ENCODE results near the gene TMPRSS9.

TMPRSS9 gene

DNA sequence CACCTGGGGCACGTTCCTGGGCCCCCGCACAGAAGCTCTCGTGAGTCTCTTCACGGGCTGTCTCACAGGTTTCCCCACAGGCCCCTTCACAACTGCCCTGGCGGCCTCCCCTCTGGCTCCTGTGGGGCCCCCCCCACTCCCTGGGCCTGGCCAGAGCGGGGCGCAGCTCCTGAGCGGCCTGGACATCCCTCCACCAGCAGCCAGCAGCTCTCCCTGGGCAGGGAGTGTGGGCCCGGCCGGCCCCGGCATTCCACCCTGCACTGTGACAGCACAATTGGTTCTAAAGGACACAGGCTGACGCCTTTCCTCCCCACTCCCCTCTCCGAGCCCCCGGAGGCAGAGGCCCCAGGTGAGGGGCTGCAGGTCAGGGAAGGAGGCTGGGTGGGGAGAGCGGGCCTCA, 76.9 kb downstream of the TMPRSS9 start:
- no peaks in the 10 kb centered on the region for H3K9me3 ChIP-seq (ENCODE audit: control insufficient read depth, low read length)
- H3K27me3 ChIP-seq (ENCODE audit: control insufficient read depth, insufficient read depth, low read length, poor library complexity, severe bottlenecking) = no peaks in the 10 kb centered on the region
- peaks cover 47% of the 10 kb centered on the region for H3K36me3 ChIP-seq (ENCODE audit: control insufficient read depth, insufficient read depth, low read length)
- no peak overlapping the region for H3K4me3 ChIP-seq (ENCODE audit: insufficient read depth, low read depth, low read length)
- H3K4me1 ChIP-seq (ENCODE audit: control insufficient read depth, insufficient read depth, low read length) = no peaks in the 10 kb centered on the region
- WGBS, 2 experiments = 96 to 97% methylated on average over 15 of the region's 15 CpGs
- H3K27ac ChIP-seq (ENCODE audit: insufficient read depth, low read depth, low read length, poor library complexity, severe bottlenecking) = no peak overlapping the region

DNA sequence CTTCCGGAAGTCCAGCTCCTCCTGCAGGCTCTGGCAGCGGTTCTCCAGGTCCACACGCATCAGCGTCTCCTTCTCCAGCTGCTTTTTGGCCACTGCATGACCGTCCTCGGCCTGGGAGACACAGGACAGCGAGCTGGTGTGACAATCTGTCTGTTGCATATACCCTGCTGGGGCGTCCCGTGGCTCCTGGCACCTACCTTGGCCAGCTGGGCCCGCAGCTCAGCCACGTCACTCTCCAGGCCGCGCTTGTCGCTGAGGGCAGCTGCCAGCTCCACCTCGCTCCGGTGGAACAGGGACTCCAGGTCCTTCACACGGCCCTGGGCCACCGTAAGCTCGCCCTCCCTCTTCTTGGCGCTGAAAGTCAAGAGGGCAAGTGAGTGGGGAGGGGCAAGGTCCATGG, 78.1 kb downstream of the TMPRSS9 start:
- Histone ChIP-seq H3K36me3 (ENCODE audit: control insufficient read depth, insufficient read depth, low read length) (peaks cover 46% of the 10 kb centered on the region), H3K27ac (ENCODE audit: insufficient read depth, low read depth, low read length, poor library complexity, severe bottlenecking) (no peak overlapping the region), H3K4me3 (ENCODE audit: insufficient read depth, low read depth, low read length) (no peak overlapping the region), H3K9me3 (ENCODE audit: control insufficient read depth, low read length) (no peaks in the 10 kb centered on the region), H3K27me3 (ENCODE audit: control insufficient read depth, insufficient read depth, low read length, poor library complexity, severe bottlenecking) (no peaks in the 10 kb centered on the region), H3K4me1 (ENCODE audit: control insufficient read depth, insufficient read depth, low read length) (no peaks in the 10 kb centered on the region)
- 96 to 97% methylated on average over 20 of the region's 20 CpGs for WGBS, 2 experiments

DNA sequence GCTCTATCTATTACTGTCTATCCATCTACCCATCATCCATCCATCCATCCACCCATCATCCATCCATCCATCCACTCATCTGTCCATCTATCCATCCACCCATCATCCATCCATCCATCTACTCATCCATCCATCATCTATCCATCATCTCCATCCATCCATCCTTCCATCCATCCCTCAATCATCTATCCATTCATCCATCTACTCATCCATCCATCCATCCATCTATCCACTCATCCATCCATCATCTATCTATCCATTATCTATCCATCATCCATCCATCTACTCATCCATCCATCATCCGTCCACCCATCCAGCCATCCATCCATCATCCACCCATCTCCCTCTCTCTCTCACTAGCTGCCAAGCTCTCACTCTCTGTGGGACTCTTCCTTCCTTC, 80.5 kb downstream of the TMPRSS9 start:
- Histone ChIP-seq H3K36me3 (ENCODE audit: control insufficient read depth, insufficient read depth, low read length) (peaks cover 37% of the 10 kb centered on the region), H3K27ac (ENCODE audit: insufficient read depth, low read depth, low read length, poor library complexity, severe bottlenecking) (no peak overlapping the region)

DNA sequence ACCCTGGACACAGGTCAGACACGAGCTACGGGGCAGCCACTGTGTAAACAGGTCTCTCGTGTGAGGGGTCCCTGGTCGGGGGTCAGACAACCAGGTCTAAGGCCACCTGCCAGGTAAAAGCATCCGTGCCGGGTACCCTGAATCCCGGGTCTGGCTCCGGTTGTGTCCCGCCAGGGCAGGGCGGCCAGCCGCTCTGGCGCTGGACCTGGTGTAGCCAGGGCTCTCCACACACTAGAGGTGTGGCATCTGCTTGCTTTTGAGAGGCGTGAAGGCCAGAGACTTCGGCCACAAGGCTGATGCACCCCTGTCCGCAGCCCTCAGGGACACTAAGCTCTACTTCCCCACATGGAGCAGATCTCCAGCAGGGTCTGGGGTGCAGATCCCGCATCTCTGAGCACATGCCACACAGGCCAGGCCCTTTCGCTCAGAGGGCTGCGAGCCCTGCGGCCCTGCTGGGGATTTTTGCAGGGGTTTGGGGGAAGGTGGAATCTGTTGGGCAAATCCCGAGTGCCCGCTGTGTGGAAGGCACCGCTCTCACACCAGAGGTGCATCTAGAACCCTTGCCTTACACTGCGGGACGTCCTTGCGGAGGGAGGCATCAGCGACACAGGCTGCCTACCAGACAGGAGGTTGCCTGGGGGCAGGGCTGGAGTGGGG, 81.2 kb downstream of the TMPRSS9 start:
- WGBS, 2 experiments = 97% methylated on average over 26 of the region's 26 CpGs
- no peaks in the 10 kb centered on the region for H3K4me1 ChIP-seq (ENCODE audit: control insufficient read depth, insufficient read depth, low read length)
- H3K36me3 ChIP-seq (ENCODE audit: control insufficient read depth, insufficient read depth, low read length) = peaks cover 37% of the 10 kb centered on the region

More for the DNA sequence above, 80.5 kb downstream of the TMPRSS9 start:
- no peaks in the 10 kb centered on the region for H3K27me3 ChIP-seq (ENCODE audit: control insufficient read depth, insufficient read depth, low read length, poor library complexity, severe bottlenecking)
- WGBS, 2 experiments = 95 to 96% methylated on average over 1 of the region's 1 CpG
- H3K9me3 ChIP-seq (ENCODE audit: control insufficient read depth, low read length) = no peaks in the 10 kb centered on the region
- H3K4me1 ChIP-seq (ENCODE audit: control insufficient read depth, insufficient read depth, low read length) = no peaks in the 10 kb centered on the region
- no peak overlapping the region for H3K4me3 ChIP-seq (ENCODE audit: insufficient read depth, low read depth, low read length)

DNA sequence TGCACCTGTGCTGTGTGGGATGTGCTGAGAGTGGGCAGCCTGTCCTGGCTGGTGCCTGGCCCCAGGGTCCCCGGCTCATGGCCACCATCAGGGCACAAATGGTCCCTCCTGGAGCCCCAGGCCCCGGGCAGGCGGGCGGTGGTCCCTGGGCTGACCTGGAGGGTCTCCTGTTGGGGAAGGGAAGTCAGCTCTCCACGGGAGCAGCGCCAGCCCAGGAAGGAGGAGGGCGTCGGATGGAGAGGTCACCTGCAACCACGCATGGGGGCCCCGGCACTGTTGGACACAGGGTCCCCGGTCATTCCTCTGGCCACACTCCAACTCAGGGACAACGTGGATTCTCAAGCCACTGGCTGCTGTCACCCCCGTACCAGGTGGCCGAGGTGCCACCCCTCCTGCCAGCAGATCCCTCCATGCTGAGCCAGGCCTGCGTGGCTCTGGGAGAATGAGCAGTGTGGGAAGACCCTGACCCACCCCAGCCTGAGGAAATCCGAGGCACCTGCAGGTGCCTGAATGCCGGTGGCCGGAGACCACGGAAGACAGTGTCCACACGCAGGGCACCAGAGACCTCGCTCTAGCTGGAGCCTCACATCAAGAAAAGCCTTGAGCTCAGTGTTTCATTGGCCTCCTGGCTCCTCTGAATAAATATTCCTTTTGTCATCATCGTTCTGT, 83.2 kb downstream of the TMPRSS9 start:
- H3K4me1 ChIP-seq (ENCODE audit: control insufficient read depth, insufficient read depth, low read length) = peaks cover 3% of the 10 kb centered on the region
- no peak overlapping the region for H3K4me3 ChIP-seq (ENCODE audit: insufficient read depth, low read depth, low read length)
- WGBS, 2 experiments = 96 to 97% methylated on average over 22 of the region's 22 CpGs
- H3K36me3 ChIP-seq (ENCODE audit: control insufficient read depth, insufficient read depth, low read length) = peaks cover 22% of the 10 kb centered on the region
- H3K27me3 ChIP-seq (ENCODE audit: control insufficient read depth, insufficient read depth, low read length, poor library complexity, severe bottlenecking) = no peaks in the 10 kb centered on the region
- no peak overlapping the region for H3K27ac ChIP-seq (ENCODE audit: insufficient read depth, low read depth, low read length, poor library complexity, severe bottlenecking)
- H3K9me3 ChIP-seq (ENCODE audit: control insufficient read depth, low read length) = no peaks in the 10 kb centered on the region

More for the DNA sequence above, 81.2 kb downstream of the TMPRSS9 start:
- Histone ChIP-seq H3K27ac (ENCODE audit: insufficient read depth, low read depth, low read length, poor library complexity, severe bottlenecking) (no peak overlapping the region), H3K27me3 (ENCODE audit: control insufficient read depth, insufficient read depth, low read length, poor library complexity, severe bottlenecking) (no peaks in the 10 kb centered on the region), H3K4me3 (ENCODE audit: insufficient read depth, low read depth, low read length) (no peak overlapping the region), H3K9me3 (ENCODE audit: control insufficient read depth, low read length) (no peaks in the 10 kb centered on the region)

DNA sequence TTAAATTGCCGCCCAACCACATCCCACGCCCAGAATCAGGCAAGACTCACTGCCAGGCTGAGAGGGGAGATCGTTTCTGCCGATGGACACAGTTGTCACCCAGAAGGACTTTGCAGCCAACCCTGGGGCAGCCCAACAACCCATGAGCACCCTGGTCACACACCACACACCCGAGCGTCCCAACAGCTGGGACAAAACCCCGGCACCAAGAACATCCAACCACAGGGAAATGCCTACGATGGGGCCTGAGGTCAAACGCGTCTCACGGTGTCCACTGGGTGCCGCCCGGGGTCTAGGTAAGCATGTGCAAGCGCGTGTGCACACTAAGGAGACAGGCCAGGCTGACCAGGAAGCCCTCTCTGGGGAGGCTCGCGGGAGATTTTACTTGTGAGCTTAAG, 83.7 kb downstream of the TMPRSS9 start:
- Histone ChIP-seq H3K36me3 (ENCODE audit: control insufficient read depth, insufficient read depth, low read length) (peaks cover 18% of the 10 kb centered on the region), H3K9me3 (ENCODE audit: control insufficient read depth, low read length) (no peaks in the 10 kb centered on the region), H3K27ac (ENCODE audit: insufficient read depth, low read depth, low read length, poor library complexity, severe bottlenecking) (no peak overlapping the region), H3K4me1 (ENCODE audit: control insufficient read depth, insufficient read depth, low read length) (peaks cover 3% of the 10 kb centered on the region), H3K4me3 (ENCODE audit: insufficient read depth, low read depth, low read length) (no peak overlapping the region), H3K27me3 (ENCODE audit: control insufficient read depth, insufficient read depth, low read length, poor library complexity, severe bottlenecking) (no peaks in the 10 kb centered on the region)
- WGBS, 2 experiments = 96% methylated on average over 17 of the region's 17 CpGs

DNA sequence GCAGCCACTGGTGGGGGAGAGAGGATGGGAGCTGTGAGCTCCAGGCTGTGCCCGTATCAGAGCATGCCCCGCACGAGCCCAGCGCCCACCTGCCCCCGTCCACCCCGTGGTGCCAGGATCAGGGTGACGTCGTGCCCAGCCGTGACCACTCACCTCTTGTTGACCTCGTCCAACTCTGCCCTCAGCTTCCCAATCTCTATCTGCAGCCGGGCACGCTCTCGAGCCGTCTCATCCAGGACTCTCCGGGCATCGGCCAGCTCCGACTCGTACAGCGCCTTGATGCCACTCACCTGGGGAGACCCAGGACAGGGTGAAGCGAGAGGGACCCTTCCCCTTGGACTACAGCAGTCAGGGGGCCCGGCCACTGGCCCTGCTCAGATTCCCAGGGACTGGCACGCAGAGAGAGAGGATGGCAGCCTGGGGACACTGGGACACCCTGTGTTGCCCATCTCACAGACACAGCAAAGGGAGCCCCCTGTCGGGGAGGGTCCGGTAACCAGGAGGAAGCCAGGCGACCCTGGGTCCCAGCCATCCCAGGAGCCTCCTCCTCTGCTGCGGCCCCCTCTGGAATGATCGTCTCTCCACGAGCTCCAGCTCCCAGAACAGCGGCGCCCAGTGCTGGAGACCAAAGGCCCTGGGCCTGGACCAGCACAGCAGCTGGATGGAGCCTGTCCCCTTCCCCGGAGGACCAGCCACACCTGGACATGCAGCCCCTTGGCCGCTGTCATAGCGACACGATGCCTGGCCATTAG, 84.4 kb downstream of the TMPRSS9 start:
- Histone ChIP-seq H3K4me1 (ENCODE audit: control insufficient read depth, insufficient read depth, low read length) (peaks cover 3% of the 10 kb centered on the region), H3K27ac (ENCODE audit: insufficient read depth, low read depth, low read length, poor library complexity, severe bottlenecking) (no peak overlapping the region), H3K27me3 (ENCODE audit: control insufficient read depth, insufficient read depth, low read length, poor library complexity, severe bottlenecking) (no peaks in the 10 kb centered on the region), H3K4me3 (ENCODE audit: insufficient read depth, low read depth, low read length) (no peak overlapping the region), H3K9me3 (ENCODE audit: control insufficient read depth, low read length) (no peaks in the 10 kb centered on the region), H3K36me3 (ENCODE audit: control insufficient read depth, insufficient read depth, low read length) (peaks cover 23% of the 10 kb centered on the region)
- WGBS, 2 experiments = 96% methylated on average over 34 of the region's 34 CpGs

DNA sequence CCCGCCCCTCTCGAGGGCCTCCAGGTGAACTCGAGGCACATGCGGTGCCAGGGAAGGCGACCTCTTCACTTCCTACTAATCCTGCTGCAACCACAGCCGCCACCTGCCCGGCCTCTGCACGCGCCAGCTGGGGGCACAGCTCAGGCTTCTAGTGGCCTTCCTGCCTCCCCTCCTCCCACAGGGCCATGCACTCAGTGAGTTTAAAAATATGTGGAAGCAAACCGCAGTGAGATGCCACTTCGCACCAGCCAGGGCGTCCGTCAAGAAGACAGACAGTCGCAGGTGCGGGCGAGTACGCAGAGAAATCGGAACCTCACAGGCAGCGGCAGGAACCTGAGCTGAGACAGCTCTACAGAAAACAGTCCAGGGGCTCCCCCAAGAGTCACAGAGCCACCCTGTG, 86.3 kb downstream of the TMPRSS9 start:
- Histone ChIP-seq H3K9me3 (ENCODE audit: control insufficient read depth, low read length) (no peaks in the 10 kb centered on the region), H3K4me3 (ENCODE audit: insufficient read depth, low read depth, low read length) (no peak overlapping the region), H3K36me3 (ENCODE audit: control insufficient read depth, insufficient read depth, low read length) (peaks cover 23% of the 10 kb centered on the region), H3K27ac (ENCODE audit: insufficient read depth, low read depth, low read length, poor library complexity, severe bottlenecking) (no peak overlapping the region), H3K4me1 (ENCODE audit: control insufficient read depth, insufficient read depth, low read length) (peaks cover 3% of the 10 kb centered on the region), H3K27me3 (ENCODE audit: control insufficient read depth, insufficient read depth, low read length, poor library complexity, severe bottlenecking) (no peaks in the 10 kb centered on the region)
- WGBS, 2 experiments = 90 to 91% methylated on average over 19 of the region's 19 CpGs

DNA sequence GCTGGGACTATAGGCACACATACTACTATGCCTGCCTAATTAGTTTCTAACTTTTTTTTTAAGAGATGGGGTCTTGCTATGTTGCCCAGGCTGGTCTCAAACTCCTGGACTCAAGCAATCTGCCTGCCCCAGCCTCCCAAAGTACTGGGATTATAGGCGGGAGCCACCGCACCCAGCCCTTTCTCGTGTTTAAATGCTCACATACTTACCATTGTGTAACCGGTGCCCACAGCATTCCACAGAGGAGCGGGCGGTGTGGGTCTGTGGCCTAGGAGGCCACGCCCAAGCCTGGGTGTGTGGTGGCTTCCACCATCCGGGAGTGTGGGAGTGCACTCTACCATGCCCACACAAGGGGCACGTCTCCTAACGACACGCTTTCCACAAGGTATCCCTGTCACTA, 89.0 kb downstream of the TMPRSS9 start:
- Histone ChIP-seq H3K27me3 (ENCODE audit: control insufficient read depth, insufficient read depth, low read length, poor library complexity, severe bottlenecking) (no peaks in the 10 kb centered on the region), H3K4me3 (ENCODE audit: insufficient read depth, low read depth, low read length) (no peak overlapping the region), H3K36me3 (ENCODE audit: control insufficient read depth, insufficient read depth, low read length) (peaks cover 6% of the 10 kb centered on the region), H3K9me3 (ENCODE audit: control insufficient read depth, low read length) (no peaks in the 10 kb centered on the region), H3K4me1 (ENCODE audit: control insufficient read depth, insufficient read depth, low read length) (peaks cover 3% of the 10 kb centered on the region), H3K27ac (ENCODE audit: insufficient read depth, low read depth, low read length, poor library complexity, severe bottlenecking) (no peak overlapping the region)
- 93 to 98% methylated on average over 11 of the region's 11 CpGs for WGBS, 2 experiments

DNA sequence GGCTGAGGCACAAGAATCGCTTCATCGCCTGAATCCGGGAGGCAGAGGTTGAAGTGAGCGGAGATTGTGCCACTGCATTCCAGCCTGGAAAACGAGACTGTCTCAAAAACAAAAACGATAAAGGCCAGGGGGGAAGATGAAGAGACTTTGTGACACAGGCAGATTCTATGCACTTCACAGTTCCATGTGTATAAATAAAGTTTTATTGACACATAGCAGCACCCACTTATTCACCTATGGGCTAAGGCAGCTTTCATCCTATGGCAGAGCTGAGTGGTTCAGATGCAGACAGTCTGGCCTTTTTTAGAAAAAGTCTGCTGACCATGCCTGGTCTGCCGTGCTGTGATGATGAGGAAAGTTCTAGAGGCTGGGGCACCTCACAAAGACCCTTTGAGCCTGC, 91.1 kb downstream of the TMPRSS9 start:
- H3K4me3 ChIP-seq (ENCODE audit: insufficient read depth, low read depth, low read length) = no peak overlapping the region
- no peaks in the 10 kb centered on the region for H3K27me3 ChIP-seq (ENCODE audit: control insufficient read depth, insufficient read depth, low read length, poor library complexity, severe bottlenecking)
- peaks cover 15% of the 10 kb centered on the region for H3K4me1 ChIP-seq (ENCODE audit: control insufficient read depth, insufficient read depth, low read length)
- H3K36me3 ChIP-seq (ENCODE audit: control insufficient read depth, insufficient read depth, low read length) = peaks cover 6% of the 10 kb centered on the region
- H3K27ac ChIP-seq (ENCODE audit: insufficient read depth, low read depth, low read length, poor library complexity, severe bottlenecking) = no peak overlapping the region
- no peaks in the 10 kb centered on the region for H3K9me3 ChIP-seq (ENCODE audit: control insufficient read depth, low read length)
- WGBS, 2 experiments = 94 to 98% methylated on average over 7 of the region's 7 CpGs

All from ectodermal cell (in vitro differentiated cells).